GM19452 (cell line): ENCODE data around the gene TEAD4.
"Not testable (repeated sequence)": the region's sequence is repeated elsewhere in the genome, so short reads cannot be mapped to it uniquely, and the experiment has no call there.

ENCODE experiments used
- ATAC-seq: cut with Tn5 transposase; IDR thresholded peaks from one replicate; pipeline ENCODE4 v1.9.1; 2021; ENCODE audit not compliant: unreplicated experiment

Gene TEAD4

GRCh38 chr12:3045494-3045893, 86.3 kb downstream of the TEAD4 start:
- no peak for ATAC-seq

GRCh38 chr12:3045989-3046388, 86.8 kb downstream of the TEAD4 start:
- ATAC-seq = no peak

DNA sequence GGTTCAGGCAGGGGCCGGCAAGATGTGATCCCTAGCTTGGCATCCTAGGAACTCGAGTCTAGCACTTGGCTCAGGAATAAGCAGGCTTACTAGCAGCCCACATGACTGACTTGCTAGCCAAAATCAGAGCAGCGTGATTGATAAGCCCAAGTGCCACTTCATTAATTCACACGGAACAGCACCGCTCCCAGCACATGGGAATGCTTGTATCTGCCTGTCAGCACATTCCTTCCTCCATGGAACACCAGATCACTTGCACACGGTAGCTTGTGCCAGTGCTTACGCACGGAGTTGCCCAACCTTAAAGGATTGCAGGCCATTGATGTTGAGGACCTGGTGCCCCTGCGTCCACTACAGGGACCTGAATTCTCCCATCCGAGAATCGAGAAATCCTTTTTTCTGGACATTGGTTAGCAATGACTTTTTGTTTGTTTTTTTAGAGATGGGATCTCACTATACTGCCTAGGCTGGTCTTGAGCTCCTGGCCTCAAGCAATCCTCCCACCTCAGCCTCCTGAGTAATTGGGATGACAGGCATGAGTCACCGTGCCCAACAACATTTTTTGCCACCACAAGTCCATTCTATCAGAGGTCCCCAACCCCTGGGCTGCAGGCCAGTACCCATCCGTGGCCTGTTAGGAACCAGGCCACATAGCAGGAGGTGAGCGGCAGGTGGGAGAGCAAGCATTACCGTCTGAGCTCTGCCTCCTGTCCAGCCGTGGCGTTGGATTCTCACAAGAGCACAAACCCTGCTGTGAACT, 87.4 kb downstream of the TEAD4 start:
- ATAC-seq = no peak

GRCh38 chr12:3047961-3048360, 88.8 kb downstream of the TEAD4 start:
- ATAC-seq = no peak

DNA sequence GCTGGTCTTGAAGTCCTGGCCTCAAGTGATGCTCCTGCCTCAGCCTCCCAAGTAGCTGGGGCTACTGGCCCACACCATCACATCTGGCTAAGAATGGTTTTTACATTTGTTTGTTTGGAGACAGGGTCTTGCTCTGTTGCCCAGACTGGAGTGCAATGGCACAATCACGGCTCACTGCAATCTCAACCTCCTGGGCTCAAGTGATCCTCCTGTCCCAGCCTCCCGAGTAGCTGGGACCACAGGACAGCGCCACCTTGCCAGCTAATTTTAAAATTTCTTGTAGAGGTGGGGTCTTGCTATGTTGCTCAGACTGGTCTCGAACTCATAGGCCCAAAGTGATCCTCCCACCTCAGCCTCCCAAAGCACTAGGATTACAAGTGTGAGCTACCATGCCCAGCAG, 89.3 kb downstream of the TEAD4 start:
- ATAC-seq = no peak

DNA sequence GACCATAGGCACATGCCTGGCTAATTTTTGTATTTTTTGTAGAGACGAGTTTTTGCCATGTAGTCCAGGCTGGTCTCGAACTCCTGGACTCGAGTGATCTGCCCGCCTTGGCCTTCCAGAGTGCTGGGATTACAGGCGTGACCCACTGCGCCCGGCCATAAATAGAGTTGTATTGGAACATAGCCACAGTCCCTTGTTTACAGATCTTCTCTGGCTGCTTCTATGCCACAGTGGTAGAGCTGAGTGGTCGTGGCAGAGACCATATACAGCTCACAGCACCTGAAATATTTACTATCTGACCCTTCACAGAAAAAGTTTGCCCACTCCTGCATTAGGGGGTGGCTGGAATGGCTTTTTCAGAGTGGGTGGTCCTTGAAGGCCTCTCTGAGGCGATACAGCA, 90.0 kb downstream of the TEAD4 start:
- no peak for ATAC-seq

- ATAC-seq = no peak
Observed at GRCh38 chr12:3049611-3050249, 90.5 kb downstream of the TEAD4 start.

GRCh38 chr12:3054374-3054773, 95.2 kb downstream of the TEAD4 start:
- no peak for ATAC-seq

GRCh38 chr12:3055026-3055703, 96.0 kb downstream of the TEAD4 start:
- ATAC-seq = no peak

GRCh38 chr12:3055704-3056467, 96.7 kb downstream of the TEAD4 start:
- ATAC-seq = no peak

DNA sequence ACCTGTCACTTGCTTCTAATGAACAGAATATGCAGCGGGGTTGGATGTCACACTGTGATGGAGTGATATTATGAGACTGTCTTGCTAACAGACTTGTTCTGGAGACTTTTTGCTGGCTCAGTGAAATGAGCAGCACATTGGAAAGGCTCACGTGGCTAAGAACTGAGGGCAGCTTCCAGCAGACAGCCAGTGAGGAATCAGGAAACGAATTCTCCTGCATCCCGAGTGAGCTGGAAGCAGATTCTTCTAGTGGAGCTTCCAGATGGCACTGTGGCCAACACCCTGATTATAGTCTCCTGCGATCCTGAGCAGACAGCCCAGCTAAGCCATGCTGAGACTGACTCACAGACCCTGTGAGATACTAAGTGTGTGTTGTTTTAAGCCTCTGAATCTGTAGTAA, 101.9 kb downstream of the TEAD4 start:
- no peak for ATAC-seq

DNA sequence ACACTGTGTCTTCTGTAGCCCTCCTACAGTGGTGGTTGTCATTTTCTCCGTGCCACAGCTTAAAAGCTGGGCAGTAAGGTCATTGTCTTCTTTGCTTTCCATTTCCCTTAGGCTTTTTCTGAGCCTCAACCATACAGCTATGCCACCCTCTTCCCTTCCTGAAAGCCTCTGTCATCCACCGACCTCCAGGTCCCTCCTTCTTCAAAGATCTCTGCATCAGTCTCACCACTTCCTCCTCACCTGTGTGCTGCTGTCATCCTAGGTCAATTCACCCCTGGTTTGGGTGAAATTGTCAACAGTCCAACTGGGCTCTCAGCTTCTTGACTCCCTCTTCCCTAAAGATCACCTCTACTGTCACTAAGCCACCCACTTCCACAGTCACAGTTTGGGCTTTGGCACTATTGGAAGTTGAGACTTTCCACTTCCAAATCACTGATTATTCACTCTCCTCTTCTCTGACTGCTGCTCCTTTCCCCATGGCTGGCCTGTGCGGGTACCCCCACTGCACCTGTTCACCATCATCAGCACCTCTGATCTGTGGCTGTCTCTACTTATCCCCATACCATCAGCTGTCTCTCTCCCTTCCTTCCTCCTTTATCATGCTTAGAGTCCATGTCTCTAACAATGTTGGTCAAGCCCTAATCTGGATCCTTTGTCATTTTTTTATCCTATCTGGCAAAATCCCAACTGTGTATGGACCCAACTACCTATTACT, 102.5 kb downstream of the TEAD4 start:
- no peak for ATAC-seq

- no peak for ATAC-seq
Observed at GRCh38 chr12:3065300-3065699, 106.1 kb downstream of the TEAD4 start.

GRCh38 chr12:3065846-3066245, 106.6 kb downstream of the TEAD4 start:
- ATAC-seq = not testable (repeated sequence)

GRCh38 chr12:3069714-3070113, 110.5 kb downstream of the TEAD4 start:
- ATAC-seq = no peak

- no peak for ATAC-seq
Observed at GRCh38 chr12:3071107-3071506, 111.9 kb downstream of the TEAD4 start.

DNA sequence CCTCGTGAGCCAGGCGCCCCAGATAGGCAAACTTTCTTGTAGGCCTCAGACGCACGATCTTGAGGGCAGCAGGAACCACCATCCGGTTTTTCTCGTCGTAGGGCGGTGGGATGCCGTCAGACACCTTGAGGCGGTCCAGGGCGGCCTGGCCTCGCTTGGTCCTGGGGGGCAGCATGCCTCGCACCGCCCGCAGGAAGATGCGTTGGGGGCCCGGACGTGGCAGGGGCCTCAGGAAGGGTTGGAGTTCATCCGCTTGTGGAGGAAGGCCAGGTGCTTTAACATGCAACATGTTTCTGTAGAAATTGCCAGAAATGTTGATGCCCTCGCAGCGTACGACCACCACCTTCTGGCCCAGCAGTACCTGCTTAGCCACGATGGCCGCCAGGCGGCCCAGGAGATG, 112.5 kb downstream of the TEAD4 start:
- no peak for ATAC-seq

DNA sequence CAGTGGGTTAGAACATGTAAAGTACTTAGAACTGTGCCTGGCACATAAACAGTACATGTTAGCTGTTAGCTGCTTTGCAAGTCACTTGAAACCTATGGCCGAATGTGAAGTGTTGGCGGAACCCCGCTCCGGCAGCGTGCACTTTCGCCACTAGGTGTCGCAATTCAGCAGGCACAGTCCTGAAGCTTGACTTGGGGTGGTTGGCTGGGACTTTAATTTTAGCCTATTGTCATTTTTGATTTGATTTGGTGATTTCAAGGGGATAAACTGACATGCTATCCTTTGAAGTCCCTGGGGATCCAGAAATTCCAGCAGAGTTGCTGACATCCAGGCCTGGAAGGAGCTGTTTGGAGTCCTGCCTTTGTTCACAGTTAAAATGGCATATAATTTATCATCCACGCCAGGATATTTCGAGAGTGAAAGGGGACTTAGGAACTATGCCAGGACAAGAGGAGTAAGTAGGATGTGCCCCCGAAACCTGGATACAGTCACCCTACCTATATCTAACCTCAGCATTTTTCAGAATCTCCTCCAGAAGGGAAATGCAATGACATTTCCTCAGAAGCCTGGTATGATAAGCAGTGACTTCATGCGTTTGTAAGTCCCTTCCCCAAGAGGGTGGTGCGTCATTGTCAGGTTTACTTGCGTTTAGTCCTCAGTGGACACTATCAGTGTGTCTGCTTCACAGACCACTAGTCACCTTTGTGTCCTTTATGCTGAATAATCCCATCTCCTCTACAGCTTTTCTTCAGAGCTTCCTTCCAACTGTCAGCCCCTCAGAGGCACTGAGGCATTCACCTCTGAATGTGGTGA, 114.4 kb downstream of the TEAD4 start:
- ATAC-seq = peak; percentile 65

DNA sequence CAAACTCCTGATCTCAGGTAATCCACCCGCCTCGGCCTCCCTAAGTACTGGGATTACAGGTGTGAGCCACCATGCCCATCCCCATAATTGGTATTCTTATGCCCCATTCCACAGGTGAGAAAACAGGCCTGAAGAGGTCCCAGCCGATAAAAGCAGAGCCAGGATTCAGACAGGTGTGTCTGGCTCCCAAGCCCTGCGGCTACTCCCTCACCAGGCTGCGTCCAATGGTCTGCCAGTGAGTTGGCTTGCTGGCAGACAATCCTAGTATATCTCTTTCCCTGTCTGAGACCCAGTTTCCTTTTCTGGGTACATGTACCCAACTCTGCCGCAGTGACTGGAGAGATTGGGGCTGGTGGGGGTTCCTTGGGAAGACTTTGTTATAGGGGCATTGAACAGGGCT, 116.1 kb downstream of the TEAD4 start:
- no peak for ATAC-seq
